HG03571 (cell line): ENCODE data around the gene DRC7.

Experiments used
- ATAC-seq: cut with Tn5 transposase; IDR thresholded peaks from one replicate; pipeline ENCODE4 v1.9.1; 2021; ENCODE audit not compliant: unreplicated experiment

DRC7 gene

DNA sequence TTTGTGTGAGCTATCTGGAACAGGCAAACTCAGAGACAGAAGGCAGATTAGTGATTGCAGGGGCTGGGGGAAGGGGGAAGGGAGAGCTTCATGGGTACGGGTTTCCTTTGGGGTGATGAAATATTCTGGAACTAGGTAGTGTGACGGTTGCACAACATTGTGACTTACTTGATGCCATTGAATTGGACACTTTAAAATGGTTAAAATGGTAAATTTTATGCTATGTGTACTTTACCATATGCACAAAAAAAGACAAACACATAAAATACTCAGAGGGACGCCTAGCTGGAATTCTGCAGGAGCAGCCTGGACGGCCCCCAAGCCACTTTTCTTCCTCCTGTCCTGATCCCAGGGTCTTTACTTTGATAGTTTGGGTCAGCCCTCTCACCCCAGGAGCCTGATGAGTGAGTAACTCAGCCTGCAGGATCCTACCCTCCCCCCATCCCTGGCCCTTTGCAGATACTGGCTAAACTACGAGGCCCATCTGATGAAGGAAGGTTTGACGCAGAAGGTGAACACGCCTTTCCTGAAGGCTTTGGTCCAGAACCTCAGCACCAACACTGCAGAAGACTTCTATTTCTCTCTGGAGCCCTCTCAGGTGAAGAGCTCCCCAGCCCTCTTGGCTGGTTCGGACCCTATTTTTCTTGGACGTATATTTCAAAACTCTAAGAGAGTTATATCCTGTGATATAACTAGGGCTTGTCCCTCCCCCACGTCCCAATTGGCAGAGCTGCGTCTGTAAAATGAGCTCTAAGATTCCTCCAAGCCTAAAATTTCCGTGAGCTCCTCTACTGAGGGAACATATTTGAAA lies 18.7 kb upstream of the DRC7 start:
- no peak for ATAC-seq

DNA sequence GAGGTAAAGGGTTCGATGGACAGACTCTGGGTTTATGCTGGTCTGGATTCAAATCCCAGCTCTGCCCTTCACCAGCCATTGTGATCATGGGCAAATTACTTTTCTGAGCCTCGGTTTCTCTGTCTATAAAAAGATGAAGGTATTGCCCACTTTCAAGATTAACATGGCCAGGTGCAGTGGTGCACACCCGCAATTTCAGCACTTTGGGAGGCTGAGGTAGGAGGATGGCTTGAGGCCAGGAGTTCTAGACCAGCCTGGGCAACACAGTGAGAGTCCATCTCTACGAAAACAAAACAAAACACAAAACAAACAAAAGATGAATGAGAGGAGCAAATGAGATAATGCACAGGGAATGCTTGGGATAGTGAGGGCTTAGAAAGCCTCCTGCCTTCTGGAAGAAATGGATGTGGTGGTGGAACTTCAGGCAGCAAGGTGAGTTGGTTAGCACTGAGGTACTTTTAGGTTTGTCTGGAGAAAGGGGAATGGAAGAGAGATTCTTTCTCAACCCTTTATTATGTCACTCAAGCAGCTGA lies 18.0 kb upstream of the DRC7 start:
- no peak for ATAC-seq

DNA sequence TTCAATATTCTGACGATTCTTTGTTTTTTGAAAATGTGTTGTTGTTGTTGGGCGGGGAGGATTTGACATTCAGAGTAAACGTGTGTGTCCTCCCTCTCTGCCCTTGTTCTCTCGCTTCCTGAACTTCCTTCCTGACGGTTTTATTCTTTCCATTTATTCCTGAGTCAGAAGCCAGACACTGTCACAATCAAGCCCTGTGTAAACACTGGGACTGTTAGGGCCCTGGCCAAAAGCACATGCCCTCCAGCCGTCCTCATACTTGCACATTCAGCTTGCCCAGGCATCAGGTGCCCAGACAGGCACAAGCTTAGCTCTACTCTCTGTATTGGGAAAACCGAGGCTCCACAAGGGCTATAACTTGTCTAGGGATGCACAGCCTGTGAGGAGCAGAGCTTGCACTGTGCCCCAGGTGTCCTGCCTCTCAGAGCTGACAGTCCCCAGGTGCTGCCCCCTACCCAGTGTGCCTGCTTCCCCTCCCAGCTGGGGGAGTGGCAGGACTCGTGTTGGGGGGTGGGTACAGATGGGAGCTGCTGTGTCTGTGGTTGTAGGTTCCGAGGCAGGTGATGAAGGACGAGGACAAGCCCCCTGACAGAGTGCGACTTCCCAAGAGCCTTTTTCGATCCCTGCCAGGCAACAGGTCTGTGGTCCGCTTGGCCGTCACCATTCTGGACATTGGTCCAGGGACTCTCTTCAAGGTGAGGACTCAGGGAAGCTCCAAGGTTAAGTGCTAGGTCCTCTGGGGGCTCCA lies 16.8 kb upstream of the DRC7 start:
- ATAC-seq, result no peak

DNA sequence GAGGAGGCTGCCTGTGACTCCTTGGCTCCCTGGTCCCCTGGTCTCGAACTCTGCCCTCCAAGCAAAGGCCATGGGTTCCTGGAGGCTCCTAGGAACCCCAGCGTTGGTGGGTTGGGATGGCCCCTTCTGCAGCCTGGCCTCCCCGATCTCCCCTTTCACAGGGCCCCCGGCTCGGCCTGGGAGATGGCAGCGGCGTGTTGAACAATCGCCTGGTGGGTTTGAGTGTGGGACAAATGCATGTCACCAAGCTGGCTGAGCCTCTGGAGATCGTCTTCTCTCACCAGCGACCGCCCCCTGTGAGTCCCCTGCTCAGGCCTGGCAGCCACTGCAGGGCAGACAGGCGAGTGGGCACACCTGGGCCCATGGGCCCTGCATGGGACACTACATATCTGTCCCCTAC lies 15.6 kb upstream of the DRC7 start:
- ATAC-seq, result no peak

DNA sequence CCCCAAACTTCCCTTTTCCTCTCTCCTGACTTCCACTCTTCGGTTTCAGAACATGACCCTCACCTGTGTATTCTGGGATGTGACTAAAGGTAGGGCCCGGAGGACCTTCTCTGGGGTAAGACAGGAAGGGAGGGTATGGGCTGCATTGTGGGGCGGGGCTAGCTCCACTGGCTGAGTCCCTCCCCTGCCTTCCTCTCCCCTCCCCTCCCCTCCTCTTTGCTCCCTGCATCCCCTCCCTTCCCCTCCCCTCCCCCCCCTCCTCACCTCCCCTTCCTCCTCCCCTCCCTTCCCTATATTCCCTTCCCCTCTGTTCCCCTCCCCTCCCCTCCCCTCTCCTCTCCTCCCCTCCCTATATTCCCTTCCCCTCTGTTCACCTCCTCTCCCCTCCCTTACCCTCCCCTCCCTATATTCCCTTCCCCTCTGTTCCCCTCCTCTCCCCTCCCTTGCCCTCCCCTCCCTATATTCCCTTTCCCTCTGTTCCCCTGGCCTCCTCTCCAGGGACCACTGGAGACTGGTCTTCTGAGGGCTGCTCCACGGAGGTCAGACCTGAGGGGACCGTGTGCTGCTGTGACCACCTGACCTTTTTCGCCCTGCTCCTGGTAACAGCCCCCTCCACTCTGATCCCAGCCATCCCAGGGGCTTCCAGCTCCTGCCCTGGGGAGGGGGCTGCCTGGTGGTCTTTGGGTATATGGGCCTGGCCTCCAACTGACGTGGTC lies 14.7 kb upstream of the DRC7 start:
- ATAC-seq, result no peak

DNA sequence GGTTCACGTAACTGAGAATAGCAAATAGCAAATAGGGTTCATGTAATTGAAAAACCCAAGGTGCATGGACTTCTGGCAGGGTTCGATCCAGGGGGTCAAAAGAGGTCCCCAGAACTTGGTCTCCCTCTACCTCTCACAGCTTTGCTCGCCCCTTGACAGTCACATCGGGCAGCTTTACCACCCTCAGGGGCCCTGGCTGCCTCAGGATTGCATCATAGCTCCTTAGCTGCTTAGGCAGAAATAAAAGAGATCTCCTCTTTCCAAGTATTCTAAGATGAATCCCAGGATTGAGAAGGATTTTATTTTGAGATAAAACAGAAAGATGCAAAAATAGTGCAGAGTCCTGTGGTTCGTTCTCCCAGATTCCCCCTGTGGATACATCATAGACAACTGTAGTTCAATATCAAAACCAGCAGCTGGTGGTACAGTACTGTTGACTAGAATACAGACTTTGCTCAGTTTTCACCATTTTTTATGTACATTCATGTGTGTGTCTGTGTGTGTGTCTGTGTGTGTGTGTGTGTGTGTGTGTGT lies 13.7 kb upstream of the DRC7 start:
- ATAC-seq, result no peak

DNA sequence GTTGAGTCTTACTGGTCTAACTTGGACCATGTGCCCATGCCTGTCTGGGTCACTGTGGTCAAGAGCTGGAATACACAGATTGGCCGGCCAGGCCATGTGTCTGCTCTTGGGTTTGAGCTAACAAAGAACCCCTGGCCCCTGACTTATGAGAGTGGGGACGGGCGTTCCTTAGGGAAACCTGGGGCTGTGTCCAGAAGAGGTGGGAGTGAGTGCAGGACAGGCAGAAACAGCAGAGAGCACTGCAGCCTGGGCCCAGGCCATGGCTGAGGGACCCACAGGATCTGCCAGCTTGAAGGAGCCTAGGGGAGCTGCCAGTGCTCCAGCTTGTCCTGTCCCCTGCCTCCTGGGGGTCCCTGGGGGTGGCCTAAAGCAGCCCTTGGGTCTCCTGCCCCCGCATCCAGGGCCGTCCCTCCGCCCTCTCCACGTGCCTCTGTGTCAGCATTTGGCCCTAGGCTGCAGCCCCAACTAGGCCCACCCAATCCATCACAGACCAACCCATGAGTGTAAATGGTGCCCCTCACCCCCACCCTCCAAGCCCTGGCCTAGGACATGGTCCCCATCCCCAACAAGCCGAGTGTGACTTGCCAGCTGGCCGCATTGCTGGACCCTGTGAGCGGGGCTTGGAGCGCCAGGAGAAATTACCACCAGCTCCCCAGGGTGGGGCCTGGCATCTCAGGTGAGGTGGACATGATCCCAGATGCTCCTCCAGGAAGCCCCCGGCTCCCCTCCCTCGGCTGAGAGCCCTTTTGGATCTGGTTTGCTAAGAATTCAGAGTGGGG lies 12.5 kb upstream of the DRC7 start:
- ATAC-seq, result no peak

DNA sequence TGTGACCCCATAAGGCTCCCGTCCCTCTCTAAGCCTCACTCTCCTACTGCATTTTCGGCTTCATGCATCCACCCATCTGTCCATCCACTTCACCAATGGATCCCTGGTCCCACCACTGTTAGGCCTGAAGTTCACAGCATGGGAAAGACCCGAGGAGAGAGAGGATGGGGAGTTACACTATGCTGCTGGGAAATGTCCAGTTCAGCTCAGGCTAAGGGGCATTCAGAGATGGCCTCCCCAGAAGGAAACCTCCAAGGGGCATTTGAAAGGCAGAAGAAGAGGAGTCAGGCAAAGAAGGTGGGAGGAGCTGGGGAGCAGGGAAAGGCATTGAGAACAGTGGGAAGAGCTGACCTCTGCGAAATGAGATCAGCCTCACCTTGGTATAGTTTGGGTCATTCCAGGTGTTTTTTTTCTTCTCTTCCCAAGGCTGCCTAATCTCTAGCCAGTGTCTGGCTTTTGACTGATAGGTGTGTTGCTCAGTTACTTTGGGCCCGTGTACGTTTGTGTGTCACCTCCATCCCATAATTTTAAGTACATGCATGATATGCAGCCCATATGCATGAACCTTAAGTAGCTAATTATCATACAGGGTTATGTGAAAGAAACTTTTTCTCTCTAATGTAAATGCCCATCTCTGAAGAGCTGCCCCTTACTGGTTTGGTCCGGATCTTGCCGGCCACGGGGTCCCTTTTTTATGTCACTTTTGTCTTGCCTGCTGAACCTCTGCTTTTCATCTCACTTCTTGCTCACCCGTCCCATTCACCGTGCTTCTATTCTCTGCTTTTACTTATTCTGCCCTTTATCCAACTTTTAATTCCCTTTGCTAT lies 11.6 kb upstream of the DRC7 start:
- no peak for ATAC-seq

DNA sequence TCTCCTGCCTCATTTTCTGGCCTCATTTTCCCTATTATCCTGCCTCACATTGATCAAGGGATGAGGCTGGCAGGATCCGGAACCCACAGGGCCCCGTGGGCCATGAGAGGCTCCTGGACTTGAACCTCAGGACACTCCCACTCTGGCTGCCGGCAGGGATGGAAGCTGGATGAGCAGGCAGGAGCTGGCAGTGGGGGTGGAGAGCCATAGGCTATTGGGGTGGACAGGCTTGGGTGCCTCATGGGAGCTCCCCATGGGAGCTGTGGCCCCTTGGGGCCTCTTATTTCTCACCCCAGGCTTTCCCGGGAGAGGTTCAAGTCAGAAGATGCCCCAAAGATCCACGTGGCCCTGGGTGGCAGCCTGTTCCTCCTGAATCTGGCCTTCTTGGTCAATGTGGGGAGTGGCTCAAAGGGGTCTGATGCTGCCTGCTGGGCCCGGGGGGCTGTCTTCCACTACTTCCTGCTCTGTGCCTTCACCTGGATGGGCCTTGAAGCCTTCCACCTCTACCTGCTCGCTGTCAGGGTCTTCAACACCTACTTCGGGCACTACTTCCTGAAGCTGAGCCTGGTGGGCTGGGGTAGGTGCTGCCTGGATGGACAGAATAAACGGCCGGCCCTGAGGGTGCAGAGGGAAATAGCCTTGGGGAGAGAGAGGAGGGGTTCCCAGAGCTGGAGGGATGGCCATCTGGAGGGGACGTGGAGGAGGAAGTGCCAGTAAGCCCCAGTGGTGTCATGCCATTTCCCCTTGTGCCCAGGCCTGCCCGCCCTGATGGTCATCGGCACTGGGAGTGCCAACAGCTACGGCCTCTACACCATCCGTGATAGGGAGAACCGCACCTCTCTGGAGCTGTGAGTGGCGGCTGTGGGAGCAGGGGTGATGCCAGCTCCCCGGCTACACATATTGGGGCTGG lies 10.7 kb upstream of the DRC7 start:
- ATAC-seq, result no peak

DNA sequence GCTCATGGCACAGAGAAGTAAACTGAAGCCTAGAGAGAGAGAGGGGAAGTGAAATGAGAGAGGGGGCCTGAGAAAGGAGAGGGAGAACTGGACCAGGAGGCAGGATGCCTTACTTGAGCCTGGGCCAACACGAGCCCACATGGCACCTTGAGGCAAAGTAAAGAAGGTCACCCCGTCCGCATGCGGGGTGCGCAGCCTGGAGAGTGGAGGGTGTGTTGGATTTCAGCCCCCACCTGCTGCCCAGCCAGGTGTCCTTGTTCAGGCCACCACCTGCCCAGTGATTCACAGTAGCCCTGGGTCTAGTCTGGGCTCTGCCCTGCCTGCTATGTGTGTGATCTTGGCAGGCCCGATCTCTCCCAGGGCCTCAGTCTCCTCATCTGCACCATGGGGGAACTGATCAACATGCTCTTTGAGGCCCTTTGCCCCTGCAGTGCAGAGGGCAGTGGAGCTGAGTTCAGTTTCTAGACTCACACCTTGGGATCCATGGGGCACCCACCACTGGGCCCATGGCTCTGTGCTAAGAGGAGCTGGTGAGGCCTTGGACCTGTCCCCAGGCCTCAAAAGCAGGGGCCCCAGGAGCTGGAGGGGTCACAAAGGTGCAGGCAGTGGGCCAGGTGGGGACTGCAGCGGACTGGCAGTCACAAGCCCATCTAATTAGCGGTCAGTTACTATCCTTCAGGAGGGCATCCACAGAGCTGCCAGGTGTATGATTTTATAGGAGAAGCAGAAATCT lies 9.8 kb upstream of the DRC7 start:
- ATAC-seq, result no peak

DNA sequence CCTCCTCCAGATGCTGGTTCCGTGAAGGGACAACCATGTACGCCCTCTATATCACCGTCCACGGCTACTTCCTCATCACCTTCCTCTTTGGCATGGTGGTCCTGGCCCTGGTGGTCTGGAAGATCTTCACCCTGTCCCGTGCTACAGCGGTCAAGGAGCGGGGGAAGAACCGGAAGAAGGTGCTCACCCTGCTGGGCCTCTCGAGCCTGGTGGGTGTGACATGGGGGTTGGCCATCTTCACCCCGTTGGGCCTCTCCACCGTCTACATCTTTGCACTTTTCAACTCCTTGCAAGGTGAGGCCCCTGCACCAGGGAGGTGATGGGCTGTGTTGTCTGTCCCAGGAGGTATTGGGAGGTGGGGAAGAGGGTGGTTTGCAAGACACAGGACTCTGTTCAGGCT lies 9.0 kb upstream of the DRC7 start:
- no peak for ATAC-seq

DNA sequence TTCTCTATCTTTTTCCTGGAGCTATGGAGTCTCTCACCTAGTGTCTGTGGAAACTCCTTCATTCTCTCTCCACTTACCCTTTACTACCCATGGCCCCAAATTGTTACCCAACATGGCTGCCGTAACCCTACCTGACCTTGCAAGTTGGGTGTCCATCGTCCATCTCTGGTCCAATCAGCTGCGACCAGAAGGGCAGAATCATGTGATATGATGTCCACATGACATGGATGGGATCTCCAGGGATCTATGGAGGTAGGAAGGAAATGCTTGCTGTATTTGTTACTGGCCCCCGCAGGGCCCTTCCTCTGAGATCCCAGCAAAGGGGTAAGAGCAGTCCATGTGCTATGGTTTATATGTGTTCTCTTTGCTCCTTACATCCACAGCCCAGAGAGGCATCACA lies 8.0 kb upstream of the DRC7 start:
- no peak for ATAC-seq

DNA sequence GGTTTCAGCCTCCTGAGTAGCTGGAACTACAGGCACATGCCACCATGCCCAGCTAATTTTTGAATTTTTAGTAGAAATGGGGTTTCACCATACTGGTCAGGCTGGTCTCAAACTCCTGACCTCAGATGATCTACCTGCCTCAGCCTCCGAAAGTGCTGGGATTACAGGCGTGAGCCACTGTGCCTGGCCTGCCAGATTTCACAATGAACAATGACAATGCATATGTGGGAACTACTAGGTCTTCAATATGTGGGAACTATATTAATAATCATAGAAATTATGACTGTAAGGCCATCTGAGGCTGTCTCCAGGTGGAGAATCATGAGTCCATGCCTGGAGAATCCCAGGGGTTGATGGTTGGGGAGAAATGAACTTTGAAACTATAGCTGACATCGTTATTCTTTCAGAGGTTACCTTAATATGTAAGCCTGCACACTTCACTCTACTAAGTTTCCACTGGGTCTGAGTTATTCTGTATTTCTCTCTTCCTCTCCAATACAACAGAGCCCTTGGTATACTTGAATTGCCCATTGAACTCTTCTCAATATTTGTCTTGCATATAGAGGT lies 7.2 kb upstream of the DRC7 start:
- ATAC-seq, result no peak

DNA sequence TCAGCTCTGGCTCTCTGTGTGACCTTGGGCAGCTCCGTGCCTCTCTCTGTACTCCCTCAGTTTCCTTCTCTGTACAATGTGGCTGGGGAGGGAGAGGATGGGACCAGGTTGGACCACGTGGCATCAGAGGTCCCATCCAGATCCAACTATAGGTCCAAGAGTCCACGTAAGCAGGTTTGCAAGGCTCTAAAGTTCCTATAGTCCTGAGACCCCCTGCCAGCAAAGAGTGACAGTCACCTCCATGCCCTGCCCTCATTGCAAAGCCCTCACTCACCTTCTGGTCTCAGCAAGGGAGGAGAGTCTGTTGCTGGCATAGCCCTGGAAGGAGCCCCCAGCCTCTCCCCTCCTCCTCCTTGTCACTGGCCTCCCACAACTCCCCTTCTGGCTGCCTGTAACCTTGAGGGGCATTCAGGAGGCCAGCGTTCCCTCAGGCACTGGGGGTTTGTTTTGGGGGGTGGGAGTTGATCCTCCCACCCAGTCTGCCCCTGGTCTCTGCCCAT lies 6.1 kb upstream of the DRC7 start:
- no peak for ATAC-seq

DNA sequence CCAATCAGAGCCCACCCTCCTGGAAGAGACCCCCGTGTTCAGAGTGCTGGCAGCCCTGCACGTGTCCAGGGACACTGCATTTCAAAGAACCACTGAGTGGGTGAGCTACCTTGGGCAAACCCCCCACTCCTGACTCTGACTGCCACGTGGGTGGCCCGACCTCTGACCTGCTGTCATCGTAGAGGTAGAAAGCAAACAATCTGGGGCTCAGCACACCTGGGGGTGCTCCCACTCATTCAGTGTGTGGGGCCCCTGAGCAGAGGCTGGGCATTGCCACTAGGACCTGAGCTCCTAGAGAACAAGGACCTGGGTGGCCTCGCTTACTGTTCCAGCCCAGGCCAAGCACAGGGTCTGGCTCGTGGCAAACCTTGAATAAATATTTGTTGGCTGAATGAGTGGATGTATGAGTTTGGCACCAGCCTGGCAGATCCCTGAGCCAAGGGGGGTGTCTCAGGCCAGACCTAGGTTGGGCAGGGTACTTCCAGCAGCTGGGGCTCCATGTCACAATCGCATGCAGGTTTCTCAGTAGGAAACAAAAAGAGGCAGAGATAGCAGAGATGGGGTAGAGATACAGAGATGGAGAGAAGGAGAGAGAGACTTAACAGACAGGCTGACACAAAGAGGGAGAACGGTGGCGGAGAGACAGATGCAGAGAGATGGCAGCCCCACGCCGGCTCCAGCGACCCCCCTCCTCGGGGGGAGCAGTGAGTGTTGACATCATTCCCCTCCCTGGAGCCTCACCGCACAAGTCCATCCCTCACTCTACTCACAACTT lies 5.4 kb upstream of the DRC7 start:
- no peak for ATAC-seq

DNA sequence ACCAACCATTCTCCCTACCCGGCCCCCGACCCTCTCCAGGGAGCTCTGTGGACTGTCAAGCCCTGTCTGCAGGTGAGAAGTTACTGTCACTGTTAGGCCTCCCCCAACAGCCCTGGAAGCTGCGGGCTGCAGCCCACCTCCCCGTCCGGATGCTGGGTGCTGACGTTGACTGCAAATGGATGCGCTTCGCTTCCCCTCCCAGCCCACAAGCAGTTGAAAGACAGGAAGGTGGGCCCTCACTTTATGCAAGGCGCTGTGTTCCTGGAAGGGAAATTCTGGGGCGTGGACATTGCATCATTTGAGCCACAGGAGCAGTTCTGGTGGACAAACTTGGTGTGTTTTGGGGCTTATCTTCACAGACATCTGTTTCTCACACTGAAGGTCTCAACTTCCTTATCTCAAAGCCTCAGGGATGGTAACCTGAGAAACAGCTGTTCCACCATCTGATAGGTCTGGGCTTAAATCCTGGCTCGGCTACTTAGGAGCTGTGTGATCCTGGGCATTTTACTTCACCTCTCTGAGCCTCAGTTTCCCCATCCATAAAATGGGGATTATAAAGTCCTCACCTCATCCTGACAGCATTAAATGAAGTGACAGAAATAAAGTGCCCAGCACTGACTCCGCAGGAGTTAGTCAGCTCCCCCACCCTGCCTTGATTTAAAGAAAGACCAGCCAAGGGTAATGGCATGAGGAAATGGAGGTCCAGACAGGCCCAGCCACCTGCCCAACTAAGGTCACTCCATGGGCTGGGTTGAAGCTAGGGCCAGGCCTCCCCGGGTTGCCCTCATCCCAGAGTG lies 4.6 kb upstream of the DRC7 start:
- ATAC-seq, result no peak
